OCI-LY7 (cell line): Measurements from ENCODE around the gene UTP14A.

Source experiments
- CTCF ChIP-seq: fragments of 200-600 bp; sonication (generic); conservative IDR thresholded peaks from 2 replicates; pipeline ENCODE4 v1.5.1; 2014; ENCODE audit warnings: mild to moderate bottlenecking, antibody characterized with exemption, low read length, moderate library complexity, mixed read lengths
- EZH2phosphoT487 ChIP-seq: fragments of 200-600 bp; sonication (generic); IDR thresholded peaks from 2 replicates; pipeline ENCODE4 v1.6.1; 2018; ENCODE audit warnings: low read depth, borderline replicate concordance, mild to moderate bottlenecking, mixed run types, antibody characterized with exemption, low read length, moderate library complexity, mixed read lengths

GRCh38 chrX:129953881-129954280 is 47.9 kb downstream of the UTP14A start:
- TF ChIP-seq CTCF (no peak), EZH2phosphoT487 (no peak)
